Measurements from ENCODE around the gene REXO4.

REXO4 gene

GRCh38 chr9:133417541-133418461, at the start of gene REXO4:
TSS of gene REXO4 (minus strand) at chr9:133418010. CDS start at chr9:133417844, 166 bp downstream.
- peak; percentile 84 for DNase-seq (ENCODE audit: extremely low spot score)
- TF ChIP-seq CTCF (IDR thresholded peaks at IDR 0.05; ENCODE audit: control extremely low read depth, extremely low read depth, low read depth, missing control alignments) = no peak
- ChIA-PET POLR2A (no interaction called here), CTCF (interaction anchor here (1.1 to 1.7 kb wide), 4 partner anchors 12 to 15 kb away, joined by 3 to 4 read pairs (median 3); no protein-coding TSS in a partner anchor)

- CTCF ChIA-PET = interaction anchor here (2.2 kb wide), 1 partner anchor 11 kb away, joined by 6 read pairs; the partner anchor contains the start of gene SLC2A6
Measured at GRCh38 chr9:133467101-133467500, 49.3 kb upstream of the REXO4 start.

GRCh38 chr9:133465984-133466383, 48.2 kb upstream of the REXO4 start:
- ChIA-PET POLR2A (interaction anchor here (0.6 kb wide), 1 partner anchor 17 kb away, joined by 3 read pairs; no protein-coding TSS in a partner anchor), CTCF (interaction anchor here (1.3 kb wide), 1 partner anchor 52 kb away, joined by 3 read pairs; no protein-coding TSS in a partner anchor)
- no peak for TF ChIP-seq CTCF (IDR thresholded peaks at IDR 0.05; ENCODE audit: control extremely low read depth, extremely low read depth, low read depth, missing control alignments)
- DNase-seq (ENCODE audit: extremely low spot score) = no peak

More at GRCh38 chr9:133467101-133467500, 49.3 kb upstream of the REXO4 start:
- POLR2A ChIA-PET = no interaction called here
- DNase-seq (ENCODE audit: extremely low spot score) = no peak
- TF ChIP-seq CTCF (IDR thresholded peaks at IDR 0.05; ENCODE audit: control extremely low read depth, extremely low read depth, low read depth, missing control alignments) = no peak

GRCh38 chr9:133464638-133465037, 46.8 kb upstream of the REXO4 start:
- DNase-seq (ENCODE audit: extremely low spot score) = no peak
- TF ChIP-seq CTCF (IDR thresholded peaks at IDR 0.05; ENCODE audit: control extremely low read depth, extremely low read depth, low read depth, missing control alignments) = no peak
- POLR2A ChIA-PET = no interaction called here
- CTCF ChIA-PET = no interaction called here

- DNase-seq (ENCODE audit: extremely low spot score) = no peak
- ChIA-PET CTCF (no interaction called here), POLR2A (no interaction called here)
- no peak for TF ChIP-seq CTCF (IDR thresholded peaks at IDR 0.05; ENCODE audit: control extremely low read depth, extremely low read depth, low read depth, missing control alignments)
Measured at GRCh38 chr9:133463864-133464615, 46.2 kb upstream of the REXO4 start.

GRCh38 chr9:133463234-133463863, 45.5 kb upstream of the REXO4 start:
- ChIA-PET CTCF (interaction anchor here (1.3 kb wide), 1 partner anchor 15 kb away, joined by 4 read pairs; no protein-coding TSS in a partner anchor), POLR2A (no interaction called here)
- DNase-seq (ENCODE audit: extremely low spot score) = no peak
- peak; percentile 25 for TF ChIP-seq CTCF (IDR thresholded peaks at IDR 0.05; ENCODE audit: control extremely low read depth, extremely low read depth, low read depth, missing control alignments)
